C4-2B (cell line): ENCODE results near the gene USP30.

Source experiments
- ZFX ChIP-seq: fragments of 450-650 bp; IDR thresholded peaks from 2 replicates; pipeline ENCODE4 v1.6.1; 2017
- TF ChIP-seq, protein P1 (sequence below): fragments of 450-650 bp; conservative IDR thresholded peaks from 2 replicates; pipeline ENCODE4 v1.5.1; 2017; ENCODE audit warnings: mild to moderate bottlenecking

DNA sequence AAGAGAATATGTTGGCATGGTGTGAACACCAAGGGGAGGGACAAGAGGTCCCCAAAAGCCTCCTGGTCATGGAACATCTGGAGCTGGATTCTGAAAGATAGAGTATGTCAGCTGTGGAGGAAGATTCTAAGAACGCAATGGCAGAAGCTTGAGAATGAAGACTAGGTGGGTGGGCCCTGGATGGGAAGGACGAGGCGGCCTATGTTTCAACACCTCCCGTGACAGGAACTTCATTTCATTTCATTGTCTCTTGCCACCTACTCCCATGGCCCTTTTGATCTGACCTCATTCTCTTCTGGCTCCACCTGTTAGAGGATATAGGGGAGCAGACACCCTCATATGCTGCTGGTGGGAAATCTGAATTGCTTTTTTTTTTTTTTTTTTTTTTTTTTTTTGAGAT is 48.4 kb downstream of the USP30 start:
- TF ChIP-seq, protein P1, sequence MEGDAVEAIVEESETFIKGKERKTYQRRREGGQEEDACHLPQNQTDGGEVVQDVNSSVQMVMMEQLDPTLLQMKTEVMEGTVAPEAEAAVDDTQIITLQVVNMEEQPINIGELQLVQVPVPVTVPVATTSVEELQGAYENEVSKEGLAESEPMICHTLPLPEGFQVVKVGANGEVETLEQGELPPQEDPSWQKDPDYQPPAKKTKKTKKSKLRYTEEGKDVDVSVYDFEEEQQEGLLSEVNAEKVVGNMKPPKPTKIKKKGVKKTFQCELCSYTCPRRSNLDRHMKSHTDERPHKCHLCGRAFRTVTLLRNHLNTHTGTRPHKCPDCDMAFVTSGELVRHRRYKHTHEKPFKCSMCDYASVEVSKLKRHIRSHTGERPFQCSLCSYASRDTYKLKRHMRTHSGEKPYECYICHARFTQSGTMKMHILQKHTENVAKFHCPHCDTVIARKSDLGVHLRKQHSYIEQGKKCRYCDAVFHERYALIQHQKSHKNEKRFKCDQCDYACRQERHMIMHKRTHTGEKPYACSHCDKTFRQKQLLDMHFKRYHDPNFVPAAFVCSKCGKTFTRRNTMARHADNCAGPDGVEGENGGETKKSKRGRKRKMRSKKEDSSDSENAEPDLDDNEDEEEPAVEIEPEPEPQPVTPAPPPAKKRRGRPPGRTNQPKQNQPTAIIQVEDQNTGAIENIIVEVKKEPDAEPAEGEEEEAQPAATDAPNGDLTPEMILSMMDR = no peak
- no peak for TF ChIP-seq ZFX
